HG03108 (cell line): ENCODE data around the gene EXT2.

Experiments used
- ATAC-seq: cut with Tn5 transposase; IDR thresholded peaks from one replicate; pipeline ENCODE4 v1.9.1; 2021; ENCODE audit warnings: moderate library complexity; ENCODE audit not compliant: unreplicated experiment

EXT2 gene

DNA sequence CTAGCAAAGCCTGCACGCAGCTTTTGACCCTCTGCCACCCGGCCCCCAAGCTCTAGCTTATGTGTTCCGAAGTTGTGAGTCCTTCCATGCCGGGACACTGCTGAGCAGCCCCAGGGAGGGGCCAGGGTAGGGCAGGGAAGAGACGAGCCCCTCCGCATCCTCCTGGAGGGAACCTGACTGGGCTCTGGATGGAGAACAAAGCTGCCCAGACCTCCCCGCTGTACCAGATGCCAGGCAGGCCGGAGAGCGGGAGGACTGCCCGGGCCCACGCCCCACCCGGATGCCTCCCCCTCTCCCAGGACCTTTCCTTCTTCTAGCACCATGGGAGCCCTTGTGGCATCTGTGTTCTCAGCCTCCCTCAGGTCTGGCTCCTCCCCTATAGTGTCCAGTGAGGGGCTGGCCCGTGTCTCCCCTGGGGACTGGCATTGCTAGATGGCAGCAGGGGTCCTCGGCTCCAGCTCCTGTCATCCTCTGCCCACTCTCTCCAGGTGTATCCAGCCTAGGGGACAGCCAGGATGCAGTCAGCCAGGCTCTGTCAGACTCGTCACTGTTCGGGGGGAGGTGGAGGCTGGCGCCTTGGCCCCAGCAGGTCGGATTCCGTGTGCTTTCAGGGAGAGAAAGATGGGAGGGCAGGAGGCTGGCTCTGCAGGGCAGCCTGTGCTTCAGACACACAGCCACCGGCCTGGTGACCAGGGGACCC lies 168.4 kb downstream of the EXT2 start:
- ATAC-seq = no peak

DNA sequence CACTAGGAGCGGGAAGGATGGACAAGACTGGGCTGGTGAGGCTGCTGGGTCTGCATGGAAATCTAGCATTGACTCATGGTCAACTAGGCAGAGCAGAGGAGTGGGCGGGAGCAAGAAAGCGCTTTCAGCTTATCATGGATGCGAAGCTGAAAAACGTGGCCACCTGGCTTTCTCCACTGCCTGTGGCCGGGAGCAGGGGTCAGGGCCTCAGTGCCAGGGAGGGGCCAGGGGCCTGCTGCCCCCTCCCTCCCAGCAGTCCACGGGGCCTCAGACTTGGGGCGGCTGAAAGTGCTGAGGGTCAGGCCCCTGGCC lies 168.9 kb downstream of the EXT2 start:
- ATAC-seq = no peak

DNA sequence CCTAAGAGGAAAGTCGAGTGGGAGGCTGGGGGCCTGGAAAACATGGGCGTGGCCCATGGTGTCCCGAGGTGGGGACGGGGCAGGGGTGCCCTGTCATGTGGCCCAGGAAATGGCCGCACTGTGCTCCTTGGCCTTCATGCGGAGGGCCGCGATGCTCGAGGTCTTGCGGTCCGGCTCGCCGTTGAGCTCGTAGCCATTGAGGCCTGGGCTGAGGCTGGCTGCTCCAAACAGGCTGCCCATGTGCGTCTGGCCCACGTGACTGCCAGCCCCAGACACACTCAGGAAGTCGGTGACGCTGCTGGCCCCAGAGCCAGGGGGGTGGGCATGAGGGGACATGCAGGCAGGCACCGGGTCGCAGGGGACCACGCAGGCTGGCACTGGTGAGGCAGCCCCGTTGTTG lies 169.3 kb downstream of the EXT2 start:
- no peak for ATAC-seq

DNA sequence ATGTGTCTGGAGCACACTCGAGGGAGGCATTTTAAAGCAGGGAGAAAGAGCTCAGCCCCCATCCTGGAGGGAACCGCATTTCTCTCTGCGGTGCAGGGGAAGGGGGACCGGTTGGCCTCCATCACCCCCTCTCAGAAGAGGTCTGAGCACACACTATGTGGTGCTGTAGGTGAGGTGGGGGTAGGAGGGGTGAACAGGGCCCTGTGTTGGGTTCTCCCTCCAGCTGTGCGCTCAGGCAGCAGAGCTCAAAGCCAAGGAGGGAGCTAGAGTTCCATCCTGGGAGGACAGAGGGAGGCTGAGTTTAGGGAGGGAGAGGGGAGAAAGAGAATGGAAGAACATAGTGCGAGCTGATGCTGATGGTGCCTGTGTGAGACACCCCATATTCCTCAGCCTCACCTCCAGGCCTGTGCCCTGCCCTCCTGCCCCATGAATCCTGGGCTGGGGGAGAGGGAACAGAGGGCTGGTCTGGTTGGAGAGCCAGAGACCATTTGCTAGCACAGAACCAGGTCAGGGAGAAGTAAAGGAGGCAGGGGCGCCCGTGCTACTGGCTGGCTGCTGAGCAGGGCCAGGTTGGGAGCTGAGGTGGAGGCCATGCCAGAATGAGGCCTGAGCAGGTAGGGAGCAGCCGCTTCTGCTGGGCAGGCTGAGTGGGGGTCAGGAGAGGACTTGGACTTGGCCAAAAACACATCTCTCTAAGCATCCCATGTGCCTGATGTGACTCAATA lies 170.7 kb downstream of the EXT2 start:
- ATAC-seq = no peak

DNA sequence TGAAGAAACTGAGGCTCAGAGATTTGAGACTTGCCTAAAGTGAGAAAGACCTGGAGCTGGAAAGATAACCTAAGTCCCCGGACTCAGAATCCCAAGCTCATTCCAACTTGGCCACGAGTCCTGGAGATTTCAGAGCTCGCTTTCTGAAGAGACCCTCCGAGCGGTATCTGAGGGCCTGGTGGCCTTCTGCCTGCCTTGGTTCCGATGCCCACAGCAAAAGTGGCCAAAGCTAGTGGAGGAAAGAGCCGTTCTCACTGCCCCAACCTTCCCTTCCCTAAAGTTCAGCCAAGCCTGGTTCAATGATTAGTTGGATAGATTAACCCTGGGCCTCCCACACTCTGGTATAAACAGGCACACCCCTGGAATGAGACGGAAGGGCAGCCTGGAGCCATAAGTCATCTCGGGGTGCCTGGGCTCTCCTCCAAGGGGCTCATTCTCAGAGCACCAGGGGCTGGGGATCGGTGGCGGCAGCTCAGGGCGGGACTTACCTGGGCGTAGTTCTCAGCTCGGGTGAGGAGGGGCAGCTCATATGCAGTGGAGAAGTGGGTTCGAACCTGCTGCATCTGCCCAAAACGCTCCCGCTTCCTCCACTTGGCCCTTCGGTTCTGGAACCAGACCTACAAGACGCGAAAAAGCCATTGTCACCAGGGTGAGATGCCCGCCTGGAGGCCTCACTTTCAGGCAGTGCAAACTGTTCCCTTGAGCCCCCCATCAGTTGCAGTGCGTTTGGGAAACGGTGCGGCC lies 171.7 kb downstream of the EXT2 start:
- ATAC-seq = no peak

DNA sequence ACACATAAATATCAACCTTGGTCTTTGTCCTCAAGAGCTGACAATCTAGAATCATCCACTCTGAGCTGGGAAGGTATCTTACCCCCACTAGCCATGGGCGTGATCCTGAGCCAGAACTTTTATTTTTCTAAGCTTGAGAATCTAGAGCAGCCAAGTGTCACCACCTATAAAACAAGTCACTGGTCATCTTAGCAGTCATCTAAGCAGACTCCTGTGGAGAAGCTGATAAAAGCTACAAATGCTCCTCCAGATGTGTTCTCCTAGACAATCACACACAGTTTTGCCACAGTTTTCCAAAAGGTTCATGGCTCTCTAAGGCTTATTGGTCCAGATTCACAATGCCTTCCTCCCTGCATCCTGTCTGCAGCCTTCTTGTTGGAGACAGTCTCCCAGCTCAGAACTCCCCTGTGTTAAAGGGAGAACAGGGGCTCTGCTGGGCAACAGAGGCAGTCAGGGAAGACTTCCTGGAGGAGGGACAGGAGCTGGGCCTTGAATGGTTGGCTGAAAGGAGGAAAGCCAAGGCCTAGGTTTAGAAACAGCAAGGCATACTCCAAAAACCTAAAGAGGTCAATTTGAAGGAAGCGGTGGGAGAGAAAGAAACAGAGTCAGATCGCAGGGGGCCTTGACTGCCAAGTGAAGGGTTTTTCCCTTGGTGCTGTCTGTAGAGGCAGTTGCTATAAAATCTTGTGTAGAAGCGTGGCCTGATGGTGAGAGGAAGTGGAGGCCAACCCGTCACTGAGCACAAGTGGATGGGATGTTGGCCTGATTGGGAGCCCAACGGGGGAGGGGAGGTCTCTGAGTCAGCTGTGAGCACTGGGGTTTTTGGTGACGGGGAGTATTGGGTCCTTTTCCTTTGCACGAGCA lies 172.5 kb downstream of the EXT2 start:
- ATAC-seq = no peak

DNA sequence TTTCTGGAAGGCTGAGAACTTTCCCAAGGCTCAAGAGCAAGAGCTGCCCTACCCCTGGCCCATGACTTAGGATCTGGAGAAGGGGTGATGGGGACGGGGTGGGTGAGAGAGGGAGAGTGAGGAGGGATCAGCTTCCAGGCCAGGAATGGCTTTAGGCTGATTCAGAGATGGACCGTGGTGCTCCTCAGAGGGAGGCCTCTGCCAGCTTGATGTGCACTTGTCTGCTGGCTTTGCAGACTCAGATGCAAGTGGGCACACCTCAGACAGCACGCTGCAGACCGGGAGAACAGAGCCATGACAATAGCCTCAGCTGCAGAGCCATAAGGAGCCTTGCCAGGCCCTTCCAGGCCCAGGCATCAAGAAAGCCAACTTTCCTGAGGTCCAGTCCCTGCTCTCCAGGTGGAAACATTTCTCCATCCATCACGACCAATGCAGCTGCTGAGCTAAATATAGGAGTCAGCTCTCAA lies 173.2 kb downstream of the EXT2 start:
- ATAC-seq = no peak

DNA sequence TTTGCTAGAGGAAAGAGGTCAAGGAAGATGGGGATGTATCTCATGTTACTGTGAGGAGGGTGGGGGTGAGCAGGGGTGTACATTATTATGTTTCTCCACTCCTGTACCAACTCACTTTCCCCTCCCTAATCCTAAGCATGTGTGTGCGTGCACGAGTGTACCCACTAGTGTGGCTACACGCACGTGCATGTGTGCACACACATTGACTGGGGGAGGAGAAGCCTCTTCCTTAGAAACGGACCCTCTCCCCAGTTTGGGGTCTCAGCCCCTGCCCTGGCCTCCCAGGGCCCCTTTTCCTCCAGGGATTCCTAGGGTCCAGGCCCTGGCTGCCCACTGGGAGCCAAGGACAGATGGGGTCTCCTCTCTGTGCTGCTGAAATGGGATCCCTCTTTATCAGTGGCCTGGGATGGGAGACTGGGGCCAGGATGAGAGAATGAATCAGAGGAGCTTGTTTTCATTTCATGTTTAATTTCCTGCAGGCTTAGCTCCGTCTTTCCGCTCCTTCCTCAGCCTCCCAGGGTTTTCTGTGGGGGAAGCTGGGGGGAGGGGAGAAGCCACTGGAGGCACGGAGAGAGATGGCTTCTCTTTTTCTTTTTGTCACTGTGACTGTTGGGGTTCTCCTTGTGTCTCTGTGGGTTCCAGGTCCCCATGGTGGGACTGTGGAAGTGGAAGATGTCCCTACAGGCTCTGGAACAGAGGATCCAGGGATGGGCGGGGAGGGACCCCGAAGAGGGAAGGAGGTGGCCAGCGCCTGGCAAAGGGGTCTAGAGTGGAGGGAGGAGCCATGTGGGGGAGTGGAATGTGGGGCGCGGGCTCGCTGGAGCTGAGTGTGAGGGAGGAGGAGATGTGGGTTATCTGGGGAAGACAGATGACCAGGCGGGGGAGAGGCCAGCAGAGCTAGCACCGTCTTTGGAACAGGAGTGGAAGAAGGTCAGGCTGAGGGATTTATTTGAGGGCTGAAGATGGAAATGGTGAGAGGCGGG lies 174.2 kb downstream of the EXT2 start:
- ATAC-seq = no peak

DNA sequence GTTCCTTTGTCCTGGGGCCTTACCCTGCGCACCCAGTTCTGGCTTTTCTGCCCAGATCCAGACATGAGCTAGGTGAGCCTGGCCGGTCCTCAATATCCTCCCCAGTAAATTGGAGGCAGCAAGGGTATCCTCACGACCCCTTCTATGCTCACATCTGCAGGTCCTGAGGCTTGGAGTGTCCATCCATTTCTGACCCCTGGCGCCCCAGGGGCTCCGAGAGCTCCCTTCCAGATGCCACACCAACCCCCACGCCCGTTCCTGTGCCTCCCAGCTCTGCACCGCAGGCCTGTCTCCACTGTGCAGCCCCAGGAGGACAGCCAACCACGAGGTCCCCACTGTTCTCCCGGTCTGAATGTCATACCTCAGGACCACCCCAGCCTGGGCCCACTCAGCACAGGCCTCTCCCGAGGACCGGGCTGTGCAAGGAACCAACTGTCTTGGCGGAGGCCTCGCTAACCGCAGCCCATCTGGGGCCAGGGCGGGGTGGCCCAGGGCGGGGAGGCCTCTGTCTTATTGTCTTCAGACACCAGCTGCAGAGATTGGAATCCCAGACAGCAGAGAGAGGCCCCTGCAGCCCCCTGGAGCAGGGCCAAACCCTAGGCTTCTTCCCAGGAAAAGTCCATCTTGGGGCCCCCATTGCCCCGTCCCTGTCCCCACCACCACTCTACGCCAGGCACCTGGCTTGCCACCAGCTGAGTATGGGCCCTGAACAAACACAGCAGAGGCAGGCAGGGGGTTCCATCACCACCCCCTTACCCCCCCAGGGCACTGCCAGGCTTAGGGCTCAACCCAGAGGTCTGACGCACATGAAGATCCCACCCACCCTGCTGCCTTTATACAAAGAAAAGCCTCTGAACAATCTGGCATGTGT lies 175.2 kb downstream of the EXT2 start:
- no peak for ATAC-seq

DNA sequence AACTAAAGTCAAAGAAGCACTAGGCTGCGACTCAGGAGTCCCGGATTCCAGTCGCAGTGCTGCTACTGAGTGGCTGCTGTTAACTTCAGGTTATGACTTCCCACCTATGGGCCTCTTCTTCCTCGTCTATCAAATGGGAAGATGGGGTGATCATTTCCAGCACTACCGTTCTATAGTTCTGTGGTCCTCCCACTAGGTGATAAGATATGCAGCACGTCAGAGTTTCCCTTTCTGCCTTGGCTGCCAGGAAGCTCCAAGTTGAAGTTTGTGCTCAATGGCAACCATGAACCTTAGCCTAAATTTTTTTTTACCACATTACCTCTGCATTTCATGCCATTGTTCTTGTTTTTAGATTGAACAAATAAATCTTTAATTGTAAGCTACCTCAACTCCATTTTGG lies 175.8 kb downstream of the EXT2 start:
- ATAC-seq = no peak

DNA sequence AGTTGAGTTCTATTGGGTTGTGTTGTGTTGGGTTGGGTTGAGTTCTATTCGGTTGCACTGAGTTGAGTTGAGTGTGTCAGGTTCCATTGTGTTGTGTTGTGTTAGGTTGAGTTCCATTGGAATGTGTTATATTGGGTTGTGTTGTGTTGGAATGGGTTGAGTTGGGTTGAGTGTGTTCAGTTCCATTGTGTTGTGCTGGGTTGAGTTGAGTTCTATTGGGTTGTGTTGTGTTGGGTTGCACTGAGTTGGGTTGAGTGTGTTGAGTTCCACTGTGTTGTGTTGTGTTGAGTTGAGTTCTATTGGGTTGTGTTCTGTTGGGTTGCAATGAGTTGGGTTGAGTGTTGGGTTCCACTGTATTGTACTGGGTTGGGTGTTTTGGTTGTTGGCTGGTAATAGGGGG lies 178.9 kb downstream of the EXT2 start:
- no peak for ATAC-seq

DNA sequence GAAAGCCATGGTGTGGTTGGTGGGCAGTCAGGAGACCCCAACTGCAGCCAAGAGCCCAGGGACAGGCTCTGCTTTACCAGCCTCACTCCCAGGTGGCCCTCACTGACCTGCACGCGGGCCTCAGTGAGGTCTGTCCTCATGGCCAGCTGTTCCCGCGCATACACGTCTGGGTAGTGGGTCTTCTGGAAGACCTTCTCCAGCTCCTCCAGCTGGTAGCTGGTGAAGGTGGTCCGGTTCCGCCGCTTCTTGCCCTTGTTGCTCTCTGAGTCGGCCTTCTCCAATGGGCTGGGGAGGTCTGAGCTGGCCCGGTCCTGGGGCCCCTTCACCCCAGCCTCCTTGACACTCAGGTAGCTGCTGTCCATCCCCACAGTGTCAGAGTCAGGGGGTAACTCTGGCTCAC lies 179.8 kb downstream of the EXT2 start:
- ATAC-seq = no peak

DNA sequence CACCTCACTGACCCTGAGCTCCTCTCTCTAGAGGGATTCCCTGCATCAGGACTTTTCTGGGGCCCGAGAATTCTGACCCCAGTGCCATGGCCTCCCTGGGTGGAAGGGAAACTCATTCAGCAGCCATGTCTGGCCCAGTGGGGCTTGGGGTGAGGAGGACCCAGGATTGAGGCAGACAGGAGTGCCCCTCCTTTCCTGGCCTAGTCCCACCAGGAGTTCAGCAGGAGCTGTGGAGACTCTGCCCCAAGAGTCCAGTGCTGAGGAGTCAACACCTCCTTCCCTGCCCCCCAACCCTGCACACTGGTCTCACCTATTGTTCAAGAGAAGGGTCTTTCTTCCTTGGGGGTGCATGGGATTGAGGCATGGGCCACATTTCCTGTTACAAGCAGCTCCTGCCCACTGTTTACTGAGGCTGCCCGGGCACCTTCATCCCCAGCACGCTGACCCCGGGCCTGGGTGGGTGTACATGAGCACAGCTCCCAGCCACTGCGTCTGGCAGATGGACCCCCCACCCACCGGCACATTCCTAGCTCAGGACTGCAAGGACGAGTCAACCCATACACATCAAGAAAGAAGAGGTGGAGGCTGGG lies 180.6 kb downstream of the EXT2 start:
- no peak for ATAC-seq

DNA sequence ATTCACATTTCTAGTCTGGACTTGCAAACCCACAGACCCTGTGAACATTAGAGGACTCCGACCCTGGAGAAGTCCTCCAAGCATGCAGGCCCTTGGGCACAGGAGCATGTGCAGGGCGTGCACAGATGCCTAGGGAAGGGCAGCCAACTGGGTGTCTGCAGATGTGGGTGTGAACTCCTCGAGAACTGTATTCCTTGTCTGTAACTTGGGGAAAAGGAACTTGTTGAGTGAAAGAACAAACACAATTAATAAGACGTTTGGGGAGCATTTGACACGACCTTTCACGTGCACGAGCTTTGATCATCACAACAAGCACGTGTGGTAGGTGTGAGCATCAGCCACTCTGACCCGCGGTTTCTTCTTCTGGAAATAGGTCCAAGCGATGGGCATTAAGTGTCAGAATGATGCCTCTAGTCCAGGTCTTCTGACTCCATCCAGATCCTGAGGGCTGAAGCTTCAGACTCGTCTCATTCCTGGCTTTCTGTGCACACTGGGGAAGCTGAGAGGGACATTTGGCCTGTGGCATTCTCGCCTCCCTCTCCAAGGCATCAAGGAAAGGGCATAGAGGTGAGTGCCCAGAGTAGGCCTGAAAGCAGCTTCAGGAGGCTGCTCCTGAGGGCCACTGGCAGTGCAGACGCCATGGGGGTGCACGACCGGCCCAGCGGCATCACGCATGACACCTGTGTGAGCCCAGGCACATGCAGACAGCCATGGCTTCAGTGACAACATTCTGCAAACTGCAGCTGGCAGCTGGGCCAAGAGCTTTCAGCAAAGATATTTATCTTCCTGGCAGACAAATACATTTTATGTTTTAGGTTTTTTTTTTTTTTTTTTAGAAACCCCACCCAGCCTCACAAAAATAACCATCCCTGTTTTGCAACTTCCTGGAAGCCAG lies 182.0 kb downstream of the EXT2 start:
- no peak for ATAC-seq

DNA sequence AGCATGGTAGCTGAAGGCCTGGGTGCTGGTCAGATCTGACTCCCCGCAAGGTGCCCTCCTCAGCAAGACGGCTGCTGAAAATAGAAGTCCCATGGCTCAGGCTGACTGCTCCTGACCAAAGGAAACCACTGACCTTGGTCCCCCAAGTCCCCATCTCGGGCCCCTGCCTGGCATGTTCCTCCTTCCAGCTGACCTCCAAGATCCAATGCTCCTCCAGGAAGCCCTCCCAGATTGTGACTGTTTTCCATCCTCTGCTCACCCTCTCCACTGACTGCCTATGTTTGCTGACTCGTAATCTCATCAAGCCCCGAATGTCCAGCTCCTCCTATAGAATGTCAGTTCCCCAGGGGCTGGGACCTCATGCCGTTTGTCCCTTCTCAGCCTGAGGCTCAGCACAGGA lies 184.0 kb downstream of the EXT2 start:
- no peak for ATAC-seq

DNA sequence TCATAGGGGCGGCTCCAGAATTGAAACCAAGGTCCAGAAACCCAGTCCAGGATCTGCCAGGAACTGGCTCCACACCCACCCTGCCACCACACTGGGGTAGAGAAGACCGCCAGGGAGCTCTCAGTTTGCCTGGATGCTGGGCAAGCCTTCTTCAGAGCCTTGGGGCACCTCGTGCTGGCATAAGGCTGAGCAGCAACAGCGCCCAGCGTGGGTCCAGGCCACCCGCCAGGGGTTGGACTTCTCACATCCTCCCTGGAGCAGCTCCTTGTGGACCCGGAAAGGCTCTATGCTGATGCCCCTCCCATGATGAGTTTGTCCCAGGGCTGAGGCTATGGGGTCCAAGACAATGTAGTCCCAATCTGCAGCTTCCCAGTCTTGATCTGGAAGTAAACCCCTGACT lies 184.8 kb downstream of the EXT2 start:
- no peak for ATAC-seq

DNA sequence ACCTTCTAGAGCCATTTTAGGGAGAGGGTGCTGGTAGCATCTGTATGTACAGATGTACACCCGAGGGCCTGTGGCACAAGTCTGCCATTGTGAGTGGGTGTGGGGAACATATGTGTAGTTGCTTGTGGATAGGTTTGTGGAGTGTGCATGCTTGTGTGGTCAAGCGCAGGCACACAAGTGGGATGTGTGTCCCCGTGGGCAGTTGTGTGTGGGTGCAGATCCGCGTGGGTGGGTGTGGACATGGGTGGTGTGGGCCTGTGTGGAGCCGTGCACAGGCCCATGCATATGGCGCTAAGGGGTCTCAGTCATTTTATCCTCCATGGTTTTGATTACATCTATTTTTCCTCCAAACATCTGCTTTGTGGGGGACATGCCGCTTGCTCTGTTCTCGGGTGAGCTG lies 185.7 kb downstream of the EXT2 start:
- ATAC-seq = no peak

DNA sequence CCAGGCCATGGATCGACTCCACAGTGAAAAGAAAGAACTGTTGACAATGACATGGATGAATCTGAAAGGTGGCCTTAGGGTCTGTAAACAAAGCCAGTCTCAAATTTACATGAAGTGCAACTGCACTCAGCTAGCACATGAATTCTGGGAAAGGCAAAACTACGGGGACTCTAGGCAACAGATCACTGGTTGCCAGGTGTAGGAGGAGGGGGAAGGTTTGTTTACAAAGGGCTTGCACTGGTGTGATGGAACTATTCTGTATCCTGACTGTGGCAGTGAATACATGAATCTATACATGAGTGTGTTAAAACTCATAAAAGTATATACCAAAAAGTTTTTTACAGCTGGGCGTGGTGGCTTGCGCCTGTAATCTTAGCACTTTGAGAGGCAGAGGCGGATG lies 187.1 kb downstream of the EXT2 start:
- no peak for ATAC-seq
